Natural killer cell (primary cell): Measurements from ENCODE around the gene OSBP. TPM values are rescaled to one million over a fixed set of nuclear protein-coding genes. Genes with fewer than 3 reads are reported as not detected.
"Not testable (repeated sequence)": the region's sequence is repeated elsewhere in the genome, so short reads cannot be mapped to it uniquely, and the experiment has no call there.

ENCODE experiments used
- ATAC-seq, 3 donors: fragments of 150-1000 bp in 2 of 3; fragments of 200-7000 bp in 1 of 3; cut with Tn5 transposase; 1 replicate in 1 of 3; 2 replicates in 2 of 3; pipeline ENCODE4 v1.10.0; 2021; ENCODE audit warnings: mild to moderate bottlenecking in 2 of 3, moderate library complexity in 2 of 3
- DNase-seq, 2 donors: peaks; one replicate each; pipeline versions ENCODE4 v3.0.0 to v3.0.0-alpha.2; 2013 to 2021; ENCODE audit warnings: mixed read lengths in 1 of 2
- H3K27ac ChIP-seq: one replicate; pipeline ENCODE4 v1.5.1; 2013; ENCODE audit warnings: mild to moderate bottlenecking, low read length
- H3K27me3 ChIP-seq: one replicate; pipeline ENCODE4 v1.6.1; 2013; ENCODE audit warnings: low read length; ENCODE audit not compliant: control insufficient read depth, insufficient read depth
- H3K36me3 ChIP-seq: one replicate; pipeline ENCODE4 v1.6.1; 2013; ENCODE audit warnings: low read length; ENCODE audit not compliant: control insufficient read depth, insufficient read depth
- H3K4me1 ChIP-seq: one replicate; pipeline ENCODE4 v1.6.1; 2013; ENCODE audit warnings: low read length; ENCODE audit not compliant: control insufficient read depth, insufficient read depth
- H3K4me3 ChIP-seq: one replicate; pipeline ENCODE4 v1.5.1; 2013; ENCODE audit warnings: low read length
- H3K9me3 ChIP-seq: one replicate; pipeline ENCODE4 v1.6.1; 2013; ENCODE audit warnings: low read length; ENCODE audit not compliant: control insufficient read depth, insufficient read depth
- H3K27ac Mint-ChIP-seq, 2 donors: one replicate each; pipeline ENCODE4 v1.8.0; 2022; ENCODE audit warnings: mild to moderate bottlenecking in 2 of 2, mixed read lengths in 2 of 2, moderate library complexity in 1 of 2
- H3K27me3 Mint-ChIP-seq, 2 donors: one replicate each; pipeline ENCODE4 v1.8.0; 2022; ENCODE audit warnings: low read depth in 2 of 2, mixed read lengths in 2 of 2
- H3K36me3 Mint-ChIP-seq: one replicate; pipeline ENCODE4 v1.8.0; 2022; ENCODE audit warnings: mixed read lengths
- H3K4me1 Mint-ChIP-seq, 2 donors: one replicate each; pipeline ENCODE4 v1.8.0; 2022; ENCODE audit warnings: mixed read lengths in 2 of 2
- H3K4me3 Mint-ChIP-seq: one replicate; pipeline ENCODE4 v1.8.0; 2022; ENCODE audit warnings: mild to moderate bottlenecking, moderate library complexity, mixed read lengths
- H3K9me3 Mint-ChIP-seq, 2 donors: one replicate each; pipeline ENCODE4 v1.8.0; 2022; ENCODE audit warnings: mixed read lengths in 2 of 2
- CTCF ChIP-seq: fragments of 200-600 bp; IDR thresholded peaks from one replicate; pipeline ENCODE4 v1.8.0; 2022; ENCODE audit warnings: antibody characterized with exemption
- WGBS: methylation state at CpG from one replicate; pipeline ENCODE4 v1.1.7; 2013; ENCODE audit warnings: missing lambda C conversion rate; ENCODE audit not compliant: insufficient coverage; 5-methylcytosine and 5-hydroxymethylcytosine counted together
- intact Hi-C: fragments of 100-400 bp; cut with micrococcal nuclease; formaldehyde crosslinking; loops from one replicate; pipeline ENCODE4 v1.14.2; 2022
- total RNA-seq, 4 donors: library from RNA; stranded (reverse); fragments of 120-200 nt in 1 of 4; gene quantifications; one replicate each; pipeline versions ENCODE4 v1.2.3 to v1.2.4, GENCODE V29; 2013 to 2022

Gene OSBP
- total RNA-seq, 3 donors from 2014 or later (not counting 1 experiment from before 2014, with no cell fraction given) = 40.5 to 58.5 (median 51.3) TPM

GRCh38 chr11:59643390-59643789 is 27.8 kb upstream of the OSBP start:
- 93% methylated on average over 2 of the region's 3 CpGs for WGBS
- Histone ChIP-seq H3K27me3 (no peaks in the 10 kb centered on the region), H3K4me3 (no peak overlapping the region), H3K4me1 (no peaks in the 10 kb centered on the region), H3K36me3 (peaks cover 75% of the 10 kb centered on the region), H3K9me3 (no peaks in the 10 kb centered on the region), H3K27ac (no peak overlapping the region)
- intact Hi-C loops = no loop called here
- no peak for TF ChIP-seq CTCF
- no peak overlapping the region for H3K27ac Mint-ChIP-seq
- DNase-seq = no peak
- ATAC-seq = no peak
- H3K27me3 Mint-ChIP-seq = no peaks in the 10 kb centered on the region
- peaks cover 43% of the 10 kb centered on the region for H3K36me3 Mint-ChIP-seq
- H3K4me3 Mint-ChIP-seq = no peak overlapping the region
- H3K4me1 Mint-ChIP-seq = peaks cover 4 to 11% of the 10 kb centered on the region in 2 donors
- no peaks in the 10 kb centered on the region for H3K9me3 Mint-ChIP-seq

DNA sequence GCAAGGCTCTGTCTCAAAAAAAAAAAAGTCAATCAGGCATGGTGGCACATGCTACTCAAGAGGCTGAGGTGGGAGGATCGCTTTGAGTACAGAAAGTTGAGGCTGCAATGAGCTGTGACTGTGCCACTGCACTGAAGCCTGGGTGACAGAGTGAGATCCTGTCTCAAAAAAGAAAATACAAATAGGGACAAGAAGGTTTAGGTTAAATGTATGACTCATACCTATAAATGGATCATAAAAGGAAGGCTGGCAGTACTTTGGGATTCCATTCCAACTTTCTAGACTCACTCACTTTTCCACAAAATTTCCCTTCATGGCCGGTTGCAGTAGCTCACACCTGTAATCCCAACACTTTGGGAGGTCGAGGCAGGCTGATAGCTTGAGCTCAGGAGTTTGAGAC is 25.6 kb upstream of the OSBP start:
- intact Hi-C loops = no loop called here
- Histone ChIP-seq H3K9me3 (no peaks in the 10 kb centered on the region), H3K4me1 (no peaks in the 10 kb centered on the region), H3K4me3 (no peak overlapping the region), H3K36me3 (peaks cover 75% of the 10 kb centered on the region), H3K27ac (no peak overlapping the region), H3K27me3 (no peaks in the 10 kb centered on the region)
- no peak overlapping the region for H3K27ac Mint-ChIP-seq
- no peak for TF ChIP-seq CTCF
- no peak overlapping the region for H3K4me3 Mint-ChIP-seq
- 97% methylated on average over 3 of the region's 3 CpGs for WGBS
- H3K36me3 Mint-ChIP-seq = peaks cover 48% of the 10 kb centered on the region
- peaks cover 4 to 11% of the 10 kb centered on the region in 2 donors for H3K4me1 Mint-ChIP-seq
- no peak for DNase-seq
- no peaks in the 10 kb centered on the region for H3K9me3 Mint-ChIP-seq
- H3K27me3 Mint-ChIP-seq = no peaks in the 10 kb centered on the region
- ATAC-seq = no peak

GRCh38 chr11:59630493-59630892 is 14.9 kb upstream of the OSBP start:
- Histone ChIP-seq H3K36me3 (no peaks in the 10 kb centered on the region), H3K9me3 (no peaks in the 10 kb centered on the region), H3K27me3 (no peaks in the 10 kb centered on the region), H3K4me3 (no peak overlapping the region), H3K4me1 (no peaks in the 10 kb centered on the region), H3K27ac (no peak overlapping the region)
- intact Hi-C loops = no loop called here
- Mint-ChIP-seq H3K4me1 (no peaks in the 10 kb centered on the region), H3K27ac (no peak overlapping the region), H3K36me3 (no peaks in the 10 kb centered on the region), H3K9me3 (no peaks in the 10 kb centered on the region), H3K27me3 (no peaks in the 10 kb centered on the region), H3K4me3 (no peak overlapping the region)
- ATAC-seq (no peak), DNase-seq (no peak)
- WGBS = 94% methylated on average over 2 of the region's 2 CpGs
- TF ChIP-seq CTCF = no peak

GRCh38 chr11:59629996-59630395 is 14.4 kb upstream of the OSBP start:
- no peaks in the 10 kb centered on the region for H3K36me3 ChIP-seq
- intact Hi-C loops = no loop called here
- no peak for ATAC-seq
- TF ChIP-seq CTCF = no peak
- H3K9me3 ChIP-seq = no peaks in the 10 kb centered on the region
- no peak for DNase-seq
- Mint-ChIP-seq H3K36me3 (no peaks in the 10 kb centered on the region), H3K4me3 (no peak overlapping the region), H3K27ac (no peak overlapping the region), H3K9me3 (no peaks in the 10 kb centered on the region), H3K4me1 (no peaks in the 10 kb centered on the region), H3K27me3 (no peaks in the 10 kb centered on the region)
- H3K27me3 ChIP-seq = no peaks in the 10 kb centered on the region
- H3K4me3 ChIP-seq = no peak overlapping the region
- no peaks in the 10 kb centered on the region for H3K4me1 ChIP-seq
- H3K27ac ChIP-seq = no peak overlapping the region

- H3K27ac Mint-ChIP-seq, DNase-seq, H3K4me1 ChIP-seq, intact Hi-C loops, ATAC-seq, H3K9me3 ChIP-seq, H3K36me3 ChIP-seq, H3K27me3 Mint-ChIP-seq, H3K27ac ChIP-seq, H3K9me3 Mint-ChIP-seq, H3K36me3 Mint-ChIP-seq, H3K4me3 ChIP-seq, H3K4me3 Mint-ChIP-seq, H3K27me3 ChIP-seq, H3K4me1 Mint-ChIP-seq: not testable (repeated sequence)
- WGBS = 98% methylated on average over 3 of the region's 4 CpGs
Measured at GRCh38 chr11:59626969-59627368, 11.4 kb upstream of the OSBP start.
